ENCODE data around the gene ZNF343.

Gene ZNF343

DNA sequence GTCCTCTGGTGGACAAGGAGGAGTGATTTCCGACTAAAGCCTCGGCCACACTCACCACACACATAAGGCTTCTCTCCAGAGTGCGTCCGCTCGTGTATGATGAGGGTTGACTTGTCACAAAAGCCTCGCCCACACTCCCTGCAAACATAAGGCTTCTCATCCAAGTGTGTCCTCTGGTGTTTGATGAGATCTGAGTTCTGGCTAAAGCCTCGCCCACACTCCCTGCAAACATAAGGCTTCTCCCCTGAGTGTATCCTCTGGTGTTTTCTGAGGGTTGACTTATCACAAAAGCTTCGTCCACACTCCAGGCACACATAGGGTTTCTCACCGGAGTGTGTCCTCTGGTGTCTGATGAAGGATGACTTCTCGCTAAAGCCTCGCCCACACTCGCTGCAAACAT lies 25.2 kb downstream of the ZNF343 start:
- no peak for TF ChIP-seq CTCF (conservative IDR thresholded peaks at IDR 0.05; ENCODE audit: control insufficient read depth, insufficient read depth, low read depth, low read length)
- H3K4me3 ChIP-seq (ENCODE audit: control insufficient read depth, low read depth, low read length), result no peak overlapping the region
- no peak for DNase-seq (ENCODE audit: low read depth)

DNA sequence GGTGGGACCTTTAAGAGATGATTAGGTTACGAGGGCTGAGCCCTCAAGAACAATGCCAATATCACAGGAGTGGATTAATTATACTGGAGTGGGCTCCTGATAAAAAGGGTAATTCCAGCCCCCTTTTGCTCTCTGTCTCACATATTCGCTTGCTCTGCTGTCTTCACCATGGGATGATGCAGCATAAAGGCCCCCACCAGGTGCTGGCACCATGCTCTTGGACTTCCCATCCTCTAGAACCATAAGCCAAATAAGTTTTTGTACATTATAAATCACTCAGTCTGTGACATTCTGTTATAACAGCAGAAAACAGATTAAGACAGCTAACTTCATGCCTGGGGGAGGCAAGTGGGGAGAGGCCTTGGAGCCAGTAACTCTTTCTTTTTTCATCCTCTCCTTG lies 28.3 kb downstream of the ZNF343 start:
- H3K4me3 ChIP-seq (ENCODE audit: control insufficient read depth, low read depth, low read length), result no peak overlapping the region
- no peak for DNase-seq (ENCODE audit: low read depth)
- TF ChIP-seq CTCF (conservative IDR thresholded peaks at IDR 0.05; ENCODE audit: control insufficient read depth, insufficient read depth, low read depth, low read length), result no peak

DNA sequence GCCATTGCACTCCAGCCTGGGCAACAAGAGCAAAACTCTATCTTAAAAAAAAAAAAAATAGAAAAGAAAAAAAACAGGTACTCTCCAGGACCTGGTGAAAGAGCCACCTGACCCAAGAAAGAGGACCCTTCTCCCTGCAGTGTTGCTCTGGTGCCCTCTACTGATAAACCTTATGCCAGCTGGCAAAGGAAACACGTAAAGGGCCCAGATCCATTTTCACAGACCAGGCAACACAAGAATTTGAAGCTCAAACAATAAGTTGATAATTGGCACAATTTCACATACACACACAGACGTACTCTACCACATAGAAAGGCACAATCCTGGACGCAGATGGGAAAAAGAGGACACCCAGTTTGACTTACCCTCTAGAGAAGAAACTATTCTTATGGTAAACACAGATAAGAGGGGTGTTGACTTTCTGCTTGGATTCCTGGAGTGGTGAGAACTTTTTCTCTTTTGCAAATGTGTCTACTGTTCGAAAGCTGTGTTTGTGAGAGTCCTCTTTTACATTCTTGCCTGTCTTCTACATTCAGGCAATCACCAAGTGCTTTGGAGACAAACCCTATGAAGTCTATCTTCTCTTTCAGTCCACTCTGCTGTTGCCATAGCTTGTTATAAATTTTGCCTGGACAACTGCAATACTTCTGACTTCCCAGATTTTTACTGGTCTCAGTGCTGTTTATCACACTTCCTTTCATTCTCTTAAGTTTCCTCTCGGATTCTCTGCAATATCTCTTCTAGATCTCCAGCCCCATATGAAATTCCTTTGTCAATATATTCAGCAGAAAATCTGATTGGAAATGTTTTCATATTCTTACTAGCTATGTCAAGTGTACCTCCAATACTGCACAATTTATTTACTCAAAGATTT lies 31.7 kb downstream of the ZNF343 start:
- peak; percentile 22 for TF ChIP-seq CTCF (conservative IDR thresholded peaks at IDR 0.05; ENCODE audit: control insufficient read depth, insufficient read depth, low read depth, low read length)
- no peak overlapping the region for H3K4me3 ChIP-seq (ENCODE audit: control insufficient read depth, low read depth, low read length)
- no peak for DNase-seq (ENCODE audit: low read depth)

DNA sequence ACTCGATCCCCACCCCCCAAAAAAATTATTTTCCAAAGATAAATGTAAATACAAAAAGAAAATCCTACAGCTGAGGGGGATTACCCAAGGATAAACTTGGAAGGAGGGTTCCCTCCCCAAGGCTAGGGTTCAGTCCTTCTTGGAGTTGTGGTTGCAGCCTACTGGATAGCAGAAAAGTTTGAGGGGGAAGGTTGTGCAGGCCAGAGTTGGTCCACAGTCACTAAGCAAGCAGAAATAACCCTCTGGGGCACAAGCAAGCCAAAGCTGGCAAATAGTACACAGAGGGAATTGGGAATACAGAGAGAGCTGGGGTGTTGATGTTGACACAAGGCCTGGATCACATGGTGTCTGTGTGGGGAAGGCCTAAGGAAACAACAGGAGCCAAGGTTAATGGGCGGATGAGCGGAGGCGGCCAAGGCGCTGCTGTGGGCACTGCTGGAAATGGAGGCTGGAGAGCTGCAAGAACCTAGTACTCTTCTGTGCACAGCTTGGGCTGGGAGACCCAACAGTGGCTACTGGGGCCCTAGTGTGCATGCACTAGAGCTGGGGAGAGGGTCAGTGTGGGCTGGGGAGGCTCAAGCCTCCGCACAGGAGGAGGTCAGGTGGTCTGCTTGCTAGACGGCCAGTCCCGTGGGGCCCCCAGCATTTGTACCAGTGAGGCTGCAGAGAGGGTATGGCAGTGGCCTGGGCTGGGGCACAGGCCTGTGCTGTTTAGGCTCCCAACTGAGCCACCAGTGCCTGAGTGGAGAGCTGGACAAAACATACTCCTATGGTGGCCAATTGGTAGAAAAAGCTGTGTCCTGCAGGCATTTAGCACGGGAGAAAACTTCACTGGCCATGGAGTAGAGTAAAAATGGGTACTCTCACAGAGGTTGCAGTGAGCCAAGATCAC lies 32.6 kb downstream of the ZNF343 start:
- no peak for TF ChIP-seq CTCF (conservative IDR thresholded peaks at IDR 0.05; ENCODE audit: control insufficient read depth, insufficient read depth, low read depth, low read length)
- DNase-seq (ENCODE audit: low read depth), result no peak
- no peak overlapping the region for H3K4me3 ChIP-seq (ENCODE audit: control insufficient read depth, low read depth, low read length)

DNA sequence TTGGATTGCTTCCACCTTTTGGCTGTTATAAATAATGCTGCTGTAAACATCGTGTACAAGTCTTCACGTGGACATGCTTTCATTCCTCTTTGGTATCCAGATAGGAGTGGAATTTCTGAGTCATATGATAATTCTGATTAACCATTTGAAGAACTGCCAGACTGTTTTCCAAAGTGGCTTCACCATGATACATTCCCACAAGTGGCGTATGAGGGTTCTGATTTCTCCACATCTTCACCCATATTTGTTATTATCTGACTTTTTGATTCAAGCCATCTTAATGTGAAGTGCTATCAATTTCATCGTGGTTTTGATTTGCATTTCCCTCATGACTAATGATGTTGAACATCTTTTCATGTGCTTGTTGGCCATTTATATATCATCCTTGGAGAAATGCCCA lies 35.2 kb downstream of the ZNF343 start:
- DNase-seq (ENCODE audit: low read depth), result peak; percentile 89
- TF ChIP-seq CTCF (conservative IDR thresholded peaks at IDR 0.05; ENCODE audit: control insufficient read depth, insufficient read depth, low read depth, low read length), result no peak
- H3K4me3 ChIP-seq (ENCODE audit: control insufficient read depth, low read depth, low read length), result no peak overlapping the region

GRCh38 chr20:2470423-2471193 lies 38.1 kb downstream of the ZNF343 start, which contains the start of gene SNRPB:
SNRPB (minus strand) TSS chr20:2470789; CDS start chr20:2470690, 99 bp downstream.
- DNase-seq (ENCODE audit: low read depth), result peak; percentile 99
- H3K4me3 ChIP-seq (ENCODE audit: control insufficient read depth, low read depth, low read length), result peak within 1 kb of the TSS; percentile 75
- TF ChIP-seq CTCF (conservative IDR thresholded peaks at IDR 0.05; ENCODE audit: control insufficient read depth, insufficient read depth, low read depth, low read length), result no peak

Measured in fibroblast of mammary gland (primary cell).